ENCODE measurements around the gene ALDH6A1.

The ALDH6A1 gene

DNA sequence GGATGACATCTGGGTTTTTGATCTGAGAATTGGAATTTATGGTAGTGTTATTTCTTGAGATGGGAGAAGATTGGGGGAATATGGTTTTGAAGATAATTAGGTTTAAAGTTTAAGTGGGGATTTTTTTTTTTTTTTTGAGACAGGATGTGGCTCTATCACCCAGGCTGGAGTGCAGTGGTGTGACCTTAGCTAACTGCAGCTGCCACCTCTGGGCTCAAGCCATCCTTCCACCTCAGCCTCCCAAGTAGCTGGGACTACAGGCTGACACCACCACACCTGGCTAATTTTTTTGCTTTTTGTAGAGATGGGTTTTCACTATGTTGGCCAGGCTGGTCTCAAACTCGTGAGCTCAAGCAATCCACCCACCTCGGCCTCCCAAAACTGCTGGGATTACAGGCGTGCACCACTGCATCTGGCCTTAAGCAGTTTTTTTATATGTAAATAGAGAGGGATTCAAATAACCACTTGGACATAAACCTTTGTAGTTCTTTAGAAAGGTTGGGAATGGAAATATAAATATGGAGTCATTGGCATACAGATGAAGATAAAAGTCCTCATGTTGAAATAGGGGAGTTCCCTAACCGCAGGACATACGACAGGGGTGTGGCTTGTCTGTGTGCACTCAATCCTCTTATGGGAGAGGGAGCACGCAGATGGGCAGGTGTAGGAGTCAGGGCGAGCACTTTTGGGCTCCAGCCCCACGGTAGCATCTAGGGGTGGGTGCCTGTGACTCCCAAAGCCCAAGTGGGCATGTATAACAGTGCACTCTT is 5.2 kb upstream of the ALDH6A1 start:
- TF ChIP-seq, protein P1, sequence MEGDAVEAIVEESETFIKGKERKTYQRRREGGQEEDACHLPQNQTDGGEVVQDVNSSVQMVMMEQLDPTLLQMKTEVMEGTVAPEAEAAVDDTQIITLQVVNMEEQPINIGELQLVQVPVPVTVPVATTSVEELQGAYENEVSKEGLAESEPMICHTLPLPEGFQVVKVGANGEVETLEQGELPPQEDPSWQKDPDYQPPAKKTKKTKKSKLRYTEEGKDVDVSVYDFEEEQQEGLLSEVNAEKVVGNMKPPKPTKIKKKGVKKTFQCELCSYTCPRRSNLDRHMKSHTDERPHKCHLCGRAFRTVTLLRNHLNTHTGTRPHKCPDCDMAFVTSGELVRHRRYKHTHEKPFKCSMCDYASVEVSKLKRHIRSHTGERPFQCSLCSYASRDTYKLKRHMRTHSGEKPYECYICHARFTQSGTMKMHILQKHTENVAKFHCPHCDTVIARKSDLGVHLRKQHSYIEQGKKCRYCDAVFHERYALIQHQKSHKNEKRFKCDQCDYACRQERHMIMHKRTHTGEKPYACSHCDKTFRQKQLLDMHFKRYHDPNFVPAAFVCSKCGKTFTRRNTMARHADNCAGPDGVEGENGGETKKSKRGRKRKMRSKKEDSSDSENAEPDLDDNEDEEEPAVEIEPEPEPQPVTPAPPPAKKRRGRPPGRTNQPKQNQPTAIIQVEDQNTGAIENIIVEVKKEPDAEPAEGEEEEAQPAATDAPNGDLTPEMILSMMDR (IDR thresholded peaks at IDR 0.05; ENCODE audit: insufficient read depth, low read length, poor library complexity, severe bottlenecking) = no peak
- no peak for TF ChIP-seq EZH2phosphoT487 (conservative IDR thresholded peaks at IDR 0.05; ENCODE audit: low read length)
- peaks cover 37% of the 10 kb centered on the region for H3K79me2 ChIP-seq (ENCODE audit: insufficient read depth, low read length)
- H3K4me2 ChIP-seq (ENCODE audit: low read depth, low read length, poor library complexity, severe bottlenecking) = no peak overlapping the region
- no peak overlapping the region for H3K4me3 ChIP-seq (ENCODE audit: insufficient read depth, low read length, poor library complexity, severe bottlenecking)
- H3K36me3 ChIP-seq (ENCODE audit: low read length) = no peaks in the 10 kb centered on the region
- peaks cover 4% of the 10 kb centered on the region for H3F3A ChIP-seq (ENCODE audit: insufficient read depth)
- no peak overlapping the region for H3K9ac ChIP-seq (ENCODE audit: low read length)
- no peak overlapping the region for H2AFZ ChIP-seq (ENCODE audit: low read depth, low read length, severe bottlenecking)
- no peak overlapping the region for H3K27ac ChIP-seq (ENCODE audit: low read depth, low read length)
- H4K20me1 ChIP-seq (ENCODE audit: low read depth, low read length) = no peaks in the 10 kb centered on the region
- no peaks in the 10 kb centered on the region for H3K9me2 ChIP-seq (replicated peaks; ENCODE audit: insufficient read depth, low read length)
- H3K9me3 ChIP-seq (ENCODE audit: insufficient read depth, low read length) = no peaks in the 10 kb centered on the region
- H3K27me3 ChIP-seq (ENCODE audit: low read length) = no peaks in the 10 kb centered on the region

- Histone ChIP-seq H3K27ac (ENCODE audit: low read depth, low read length) (no peak overlapping the region), H2AFZ (ENCODE audit: low read depth, low read length, severe bottlenecking) (no peak overlapping the region), H3K79me2 (ENCODE audit: insufficient read depth, low read length) (peaks cover 37% of the 10 kb centered on the region), H3K9ac (ENCODE audit: low read length) (peak overlapping the region; percentile 72), H3K9me2 (replicated peaks; ENCODE audit: insufficient read depth, low read length) (no peaks in the 10 kb centered on the region), H3K9me3 (ENCODE audit: insufficient read depth, low read length) (no peaks in the 10 kb centered on the region), H3K27me3 (ENCODE audit: low read length) (no peaks in the 10 kb centered on the region), H3K4me3 (ENCODE audit: insufficient read depth, low read length, poor library complexity, severe bottlenecking) (peak overlapping the region; percentile 85), H3K36me3 (ENCODE audit: low read length) (no peaks in the 10 kb centered on the region), H3F3A (ENCODE audit: insufficient read depth) (no peaks in the 10 kb centered on the region), H4K20me1 (ENCODE audit: low read depth, low read length) (no peaks in the 10 kb centered on the region), H3K4me2 (ENCODE audit: low read depth, low read length, poor library complexity, severe bottlenecking) (peak overlapping the region; percentile 91)
- no peak for TF ChIP-seq EZH2phosphoT487 (conservative IDR thresholded peaks at IDR 0.05; ENCODE audit: low read length)
- TF ChIP-seq, protein P1 (IDR thresholded peaks at IDR 0.05; ENCODE audit: insufficient read depth, low read length, poor library complexity, severe bottlenecking) = no peak
Observed at GRCh38 chr14:74085828-74086227, 1.6 kb upstream of the ALDH6A1 start.

- peak overlapping the region; percentile 91 for H3K4me2 ChIP-seq (ENCODE audit: low read depth, low read length, poor library complexity, severe bottlenecking)
- no peaks in the 10 kb centered on the region for H3K27me3 ChIP-seq (ENCODE audit: low read length)
- no peaks in the 10 kb centered on the region for H3K36me3 ChIP-seq (ENCODE audit: low read length)
- H3K79me2 ChIP-seq (ENCODE audit: insufficient read depth, low read length) = peaks cover 37% of the 10 kb centered on the region
- no peaks in the 10 kb centered on the region for H4K20me1 ChIP-seq (ENCODE audit: low read depth, low read length)
- H3K9me2 ChIP-seq (replicated peaks; ENCODE audit: insufficient read depth, low read length) = no peaks in the 10 kb centered on the region
- no peaks in the 10 kb centered on the region for H3F3A ChIP-seq (ENCODE audit: insufficient read depth)
- peak overlapping the region; percentile 72 for H3K9ac ChIP-seq (ENCODE audit: low read length)
- H3K4me3 ChIP-seq (ENCODE audit: insufficient read depth, low read length, poor library complexity, severe bottlenecking) = peak overlapping the region; percentile 85
- H3K27ac ChIP-seq (ENCODE audit: low read depth, low read length) = peak overlapping the region; percentile 17
- no peaks in the 10 kb centered on the region for H3K9me3 ChIP-seq (ENCODE audit: insufficient read depth, low read length)
- H2AFZ ChIP-seq (ENCODE audit: low read depth, low read length, severe bottlenecking) = peak overlapping the region; percentile 91
- TF ChIP-seq EZH2phosphoT487 (conservative IDR thresholded peaks at IDR 0.05; ENCODE audit: low read length) = no peak
- TF ChIP-seq, protein P1 (IDR thresholded peaks at IDR 0.05; ENCODE audit: insufficient read depth, low read length, poor library complexity, severe bottlenecking) = no peak
Observed at GRCh38 chr14:74085047-74085637, 889 bp upstream of the ALDH6A1 start.
